Embryonic facial prominence (tissue), 1 donor: ENCODE data around the gene MTMR3.
"Not testable (repeated sequence)": the region's sequence is repeated elsewhere in the genome, so short reads cannot be mapped to it uniquely, and the experiment has no call there.

Experiments used
- DNase-seq: peaks from one replicate; pipeline ENCODE4 v3.0.0-alpha.2; 2016; ENCODE audit errors: extremely low spot score

The MTMR3 gene

GRCh38 chr22:30054067-30054763 lies 171.2 kb downstream of the MTMR3 start:
- DNase-seq, result no peak

- no peak for DNase-seq
Measured at GRCh38 chr22:30054764-30055069, 171.7 kb downstream of the MTMR3 start.

GRCh38 chr22:30056015-30056414 lies 173.0 kb downstream of the MTMR3 start:
- no peak for DNase-seq

GRCh38 chr22:30057375-30057774 lies 174.4 kb downstream of the MTMR3 start:
- DNase-seq, result no peak

- DNase-seq, result not testable (repeated sequence)
Measured at GRCh38 chr22:30059346-30060020, 176.5 kb downstream of the MTMR3 start.

GRCh38 chr22:30061094-30061493 lies 178.1 kb downstream of the MTMR3 start:
- not testable (repeated sequence) for DNase-seq

- no peak for DNase-seq
Measured at GRCh38 chr22:30062259-30062658, 179.3 kb downstream of the MTMR3 start.

- no peak for DNase-seq
Measured at GRCh38 chr22:30062950-30063349, 180.0 kb downstream of the MTMR3 start.

- no peak for DNase-seq
Measured at GRCh38 chr22:30064172-30064571, 181.2 kb downstream of the MTMR3 start.

- no peak for DNase-seq
Measured at GRCh38 chr22:30073743-30074142, 190.8 kb downstream of the MTMR3 start.

GRCh38 chr22:30074147-30074546 lies 191.2 kb downstream of the MTMR3 start:
- no peak for DNase-seq

GRCh38 chr22:30074994-30075393 lies 192.0 kb downstream of the MTMR3 start:
- DNase-seq, result no peak

- DNase-seq, result no peak
Measured at GRCh38 chr22:30077279-30077880, 194.4 kb downstream of the MTMR3 start.

- no peak for DNase-seq
Measured at GRCh38 chr22:30078320-30079311, 195.6 kb downstream of the MTMR3 start.

GRCh38 chr22:30079952-30080533 lies 197.1 kb downstream of the MTMR3 start, which contains the start of gene HORMAD2:
HORMAD2 (plus strand) TSS chr22:30080464; CDS start chr22:30093953, 13,489 bp downstream.
- no peak for DNase-seq
